Subcutaneous abdominal adipose tissue (tissue), 5 donors: ENCODE results near the gene ARHGEF25.

Source experiments
- H3K27ac ChIP-seq: one replicate; pipeline ENCODE4 v1.7.0; 2013; ENCODE audit warnings: low read depth, mild to moderate bottlenecking, inconsistent platforms, low read length, moderate library complexity
- H3K27me3 ChIP-seq, 5 donors: one replicate each; pipeline ENCODE4 v1.7.0; 2013; ENCODE audit warnings: low read length in 5 of 5, inconsistent platforms in 1 of 5; ENCODE audit not compliant: control insufficient read depth in 5 of 5, insufficient read depth in 4 of 5
- H3K36me3 ChIP-seq, 5 donors: one replicate each; pipeline ENCODE4 v1.7.0; 2013; ENCODE audit warnings: low read length in 5 of 5; ENCODE audit not compliant: control insufficient read depth in 5 of 5, insufficient read depth in 5 of 5
- H3K4me1 ChIP-seq, 5 donors: one replicate each; pipeline ENCODE4 v1.7.0; 2013; ENCODE audit warnings: low read length in 5 of 5, mild to moderate bottlenecking in 3 of 5, moderate library complexity in 1 of 5; ENCODE audit not compliant: control insufficient read depth in 5 of 5, insufficient read depth in 5 of 5
- H3K4me3 ChIP-seq, 5 donors: one replicate each; pipeline ENCODE4 v1.7.0; 2013; ENCODE audit warnings: low read length in 5 of 5, low read depth in 1 of 5
- H3K9ac ChIP-seq, 5 donors: one replicate each; pipeline ENCODE4 v1.7.0; 2013; ENCODE audit warnings: low read length in 5 of 5, mild to moderate bottlenecking in 4 of 5, moderate library complexity in 3 of 5
- H3K9me3 ChIP-seq, 5 donors: one replicate each; pipeline ENCODE4 v1.7.0; 2013; ENCODE audit warnings: low read length in 5 of 5; ENCODE audit not compliant: control insufficient read depth in 5 of 5
- donor health status: healthy.
- donor health status: healthy.
- donor health status: healthy.
- donor health status: healthy.
- donor health status: healthy.

ARHGEF25 gene

GRCh38 chr12:57576613-57577160 lies 34.5 kb upstream of the ARHGEF25 start:
- H3K36me3 ChIP-seq = no peaks in the 10 kb centered on the region
- no peak overlapping the region for H3K9ac ChIP-seq
- no peaks in the 10 kb centered on the region for H3K9me3 ChIP-seq
- H3K4me3 ChIP-seq = no peak overlapping the region
- H3K27me3 ChIP-seq = peaks cover 0 to 8% (median 6%) of the 10 kb centered on the region in 5 donors
- H3K27ac ChIP-seq = no peak overlapping the region
- no peaks in the 10 kb centered on the region for H3K4me1 ChIP-seq

- Histone ChIP-seq H3K36me3 (no peaks in the 10 kb centered on the region), H3K9me3 (no peaks in the 10 kb centered on the region), H3K27me3 (peaks cover 0 to 10% (median 3%) of the 10 kb centered on the region in 5 donors), H3K4me1 (no peaks in the 10 kb centered on the region), H3K9ac (no peak overlapping the region), H3K4me3 (no peak overlapping the region), H3K27ac (no peak overlapping the region)
Observed at GRCh38 chr12:57577981-57578758, 33.1 kb upstream of the ARHGEF25 start.

GRCh38 chr12:57579011-57579410 lies 32.2 kb upstream of the ARHGEF25 start:
- Histone ChIP-seq H3K27ac (no peak overlapping the region), H3K4me1 (no peaks in the 10 kb centered on the region), H3K9ac (no peak overlapping the region), H3K9me3 (no peaks in the 10 kb centered on the region), H3K4me3 (no peak overlapping the region), H3K27me3 (peaks cover 0 to 10% (median 3%) of the 10 kb centered on the region in 5 donors), H3K36me3 (no peaks in the 10 kb centered on the region)

- no peaks in the 10 kb centered on the region for H3K9me3 ChIP-seq
- peaks cover 0 to 8% (median 3%) of the 10 kb centered on the region in 5 donors for H3K27me3 ChIP-seq
- H3K4me1 ChIP-seq = no peaks in the 10 kb centered on the region
- H3K27ac ChIP-seq = no peak overlapping the region
- H3K9ac ChIP-seq = no peak overlapping the region
- no peaks in the 10 kb centered on the region for H3K36me3 ChIP-seq
- no peak overlapping the region for H3K4me3 ChIP-seq
Observed at GRCh38 chr12:57579677-57580465, 31.4 kb upstream of the ARHGEF25 start.

- H3K4me1 ChIP-seq = no peaks in the 10 kb centered on the region
- no peaks in the 10 kb centered on the region for H3K36me3 ChIP-seq
- no peak overlapping the region for H3K9ac ChIP-seq
- H3K9me3 ChIP-seq = no peaks in the 10 kb centered on the region
- no peak overlapping the region for H3K27ac ChIP-seq
- peaks cover 0 to 7% (median 3%) of the 10 kb centered on the region in 5 donors for H3K27me3 ChIP-seq
- H3K4me3 ChIP-seq = no peak overlapping the region
Observed at GRCh38 chr12:57580466-57580795, 30.8 kb upstream of the ARHGEF25 start.

- Histone ChIP-seq H3K4me3 (no peak overlapping the region), H3K36me3 (no peaks in the 10 kb centered on the region), H3K4me1 (no peaks in the 10 kb centered on the region), H3K9ac (no peak overlapping the region), H3K9me3 (no peaks in the 10 kb centered on the region), H3K27me3 (peaks cover 0 to 10% (median 0%) of the 10 kb centered on the region in 5 donors), H3K27ac (no peak overlapping the region)
Observed at GRCh38 chr12:57581802-57582201, 29.4 kb upstream of the ARHGEF25 start.

GRCh38 chr12:57582440-57582839 lies 28.8 kb upstream of the ARHGEF25 start:
- H3K9me3 ChIP-seq = no peaks in the 10 kb centered on the region
- H3K27me3 ChIP-seq = peaks cover 0 to 10% (median 0%) of the 10 kb centered on the region in 5 donors

GRCh38 chr12:57583008-57583831 lies 28.0 kb upstream of the ARHGEF25 start:
- no peaks in the 10 kb centered on the region for H3K9me3 ChIP-seq
- H3K4me3 ChIP-seq = no peak overlapping the region
- no peak overlapping the region for H3K27ac ChIP-seq
- no peaks in the 10 kb centered on the region for H3K4me1 ChIP-seq
- peaks cover 0 to 11% (median 5%) of the 10 kb centered on the region in 5 donors for H3K27me3 ChIP-seq
- no peak overlapping the region for H3K9ac ChIP-seq
- H3K36me3 ChIP-seq = no peaks in the 10 kb centered on the region

More at GRCh38 chr12:57582440-57582839, 28.8 kb upstream of the ARHGEF25 start:
- Histone ChIP-seq H3K4me3 (no peak overlapping the region), H3K27ac (no peak overlapping the region), H3K4me1 (no peaks in the 10 kb centered on the region), H3K36me3 (no peaks in the 10 kb centered on the region), H3K9ac (no peak overlapping the region)

GRCh38 chr12:57584050-57584449 lies 27.2 kb upstream of the ARHGEF25 start:
- no peaks in the 10 kb centered on the region for H3K36me3 ChIP-seq
- H3K9me3 ChIP-seq = no peaks in the 10 kb centered on the region
- H3K4me1 ChIP-seq = no peaks in the 10 kb centered on the region
- no peak overlapping the region for H3K27ac ChIP-seq
- no peak overlapping the region for H3K4me3 ChIP-seq
- no peak overlapping the region for H3K9ac ChIP-seq
- peaks cover 0 to 12% (median 6%) of the 10 kb centered on the region in 5 donors for H3K27me3 ChIP-seq
